WTC11 (cell line): ENCODE measurements around the gene LRRC23.

ENCODE experiments used
- CREB1 ChIP-seq: sonication (generic); formaldehyde crosslinking; IDR thresholded peaks from 2 replicates; pipeline ENCODE4 v1.8.0; 2023; ENCODE audit warnings: mild to moderate bottlenecking, missing genetic modification reagents
- CTCF ChIP-seq: fragments of 200-600 bp; IDR thresholded peaks from 2 replicates; pipeline ENCODE4 v1.8.0; 2022; ENCODE audit warnings: antibody characterized with exemption
- ESRRA ChIP-seq: sonication (generic); formaldehyde crosslinking; IDR thresholded peaks from 2 replicates; pipeline ENCODE4 v1.8.1; 2022; ENCODE audit warnings: mild to moderate bottlenecking, missing genetic modification reagents, borderline replicate concordance
- ETV6 ChIP-seq: sonication (generic); formaldehyde crosslinking; IDR thresholded peaks from 2 replicates; pipeline ENCODE4 v1.8.1; 2022; ENCODE audit warnings: mild to moderate bottlenecking, missing genetic modification reagents
- JAZF1 ChIP-seq: fragments of 250-450 bp; sonication (Bioruptor Pico); IDR thresholded peaks from 2 replicates; pipeline ENCODE4 v1.9.0; 2021; ENCODE audit warnings: moderate library complexity, mild to moderate bottlenecking, inconsistent platforms
- KAT7 ChIP-seq: sonication (generic); formaldehyde crosslinking; IDR thresholded peaks from 2 replicates; pipeline ENCODE4 v1.8.1; 2023; ENCODE audit warnings: missing genetic modification reagents, mild to moderate bottlenecking, borderline replicate concordance
- NR1H2 ChIP-seq: sonication (generic); formaldehyde crosslinking; IDR thresholded peaks from 2 replicates; pipeline ENCODE4 v1.9.0; 2021; ENCODE audit warnings: mild to moderate bottlenecking, moderate library complexity, missing genetic modification reagents
- PRDM15 ChIP-seq: sonication (generic); formaldehyde crosslinking; IDR thresholded peaks from 2 replicates; pipeline ENCODE4 v1.8.0; 2022; ENCODE audit warnings: missing genetic modification reagents
- PRRX2 ChIP-seq: fragments of 250-450 bp; sonication (Bioruptor Pico); IDR thresholded peaks from 2 replicates; pipeline ENCODE4 v1.8.0; 2021; ENCODE audit warnings: mild to moderate bottlenecking
- TCF7 ChIP-seq: sonication (generic); formaldehyde crosslinking; IDR thresholded peaks from 2 replicates; pipeline ENCODE4 v1.8.0; 2022; ENCODE audit warnings: mild to moderate bottlenecking, low read depth, missing genetic modification reagents, moderate library complexity
- USF1 ChIP-seq: sonication (generic); formaldehyde crosslinking; IDR thresholded peaks from 2 replicates; pipeline ENCODE4 v1.8.0; 2022; ENCODE audit warnings: mild to moderate bottlenecking, missing genetic modification reagents
- USF2 ChIP-seq: sonication (generic); formaldehyde crosslinking; IDR thresholded peaks from 2 replicates; pipeline ENCODE4 v1.8.1; 2023; ENCODE audit warnings: mild to moderate bottlenecking, missing genetic modification reagents, moderate library complexity
- ZBTB43 ChIP-seq: sonication (generic); formaldehyde crosslinking; IDR thresholded peaks from 2 replicates; pipeline ENCODE4 v1.8.1; 2023; ENCODE audit warnings: mild to moderate bottlenecking, missing genetic modification reagents
- ZNF232 ChIP-seq: sonication (generic); formaldehyde crosslinking; IDR thresholded peaks from 2 replicates; pipeline ENCODE4 v1.8.0; 2022; ENCODE audit warnings: mild to moderate bottlenecking, missing genetic modification reagents

DNA sequence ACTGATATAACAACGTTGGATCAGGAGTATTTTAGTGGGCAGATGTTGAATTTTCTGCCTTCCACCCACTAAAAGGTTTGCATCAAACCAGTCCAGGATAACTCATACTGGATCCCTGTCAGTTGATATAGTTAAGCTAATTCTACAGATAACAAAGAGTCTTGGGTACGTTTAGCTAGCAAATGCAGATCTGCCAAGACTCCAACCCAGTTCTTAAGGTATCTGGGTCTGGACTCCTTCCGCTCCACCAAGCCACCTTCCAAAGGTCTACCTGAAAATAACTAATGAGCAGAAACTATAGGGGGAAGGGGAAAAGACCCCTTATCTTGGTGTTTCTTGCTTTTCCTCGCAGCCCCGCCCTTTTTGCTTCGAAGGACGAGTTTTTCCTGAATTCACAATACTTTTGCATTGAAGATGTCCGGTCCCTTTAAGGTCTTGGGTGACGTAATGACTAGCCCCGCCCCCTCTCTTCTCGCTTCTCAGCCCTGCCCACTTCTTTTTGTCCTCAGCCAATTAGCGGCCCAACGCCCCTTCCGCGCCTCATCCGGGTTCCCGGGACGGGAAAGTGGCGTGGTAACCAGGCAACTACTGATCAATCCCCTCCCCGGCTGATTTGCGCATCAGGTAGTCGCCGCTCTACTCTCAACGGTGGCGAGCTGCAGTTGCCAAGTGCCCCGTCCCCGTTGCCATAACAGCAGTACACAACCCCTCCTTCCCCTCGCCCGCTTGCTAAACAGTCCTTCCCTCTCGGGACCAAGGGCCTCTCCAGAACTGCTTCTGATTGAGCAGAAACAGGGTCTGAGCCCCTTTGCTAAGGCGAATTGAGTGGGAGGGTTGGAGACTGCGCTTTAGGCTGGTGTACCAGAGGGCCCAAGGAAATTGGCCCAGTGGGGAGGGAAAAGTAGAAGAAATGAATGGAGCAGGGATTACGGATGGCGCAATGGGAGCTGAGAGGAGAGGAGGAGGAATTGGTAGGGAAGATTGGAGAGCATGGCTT lies at the start of gene LRRC23:
- peak; percentile 28; the same call in 1 of the 2 replicates for TF ChIP-seq ETV6 (CRISPR knock-in tag)
- no peak for TF ChIP-seq CTCF
- no peak for TF ChIP-seq ZNF232 (CRISPR knock-in tag)
- TF ChIP-seq ZBTB43 (CRISPR knock-in tag), result no peak
- no peak for TF ChIP-seq CREB1 (CRISPR knock-in tag)
- TF ChIP-seq KAT7, result no peak
- TF ChIP-seq NR1H2 (CRISPR knock-in tag), result no peak
- no peak for TF ChIP-seq USF1
- no peak for TF ChIP-seq ESRRA (CRISPR knock-in tag)
- no peak for TF ChIP-seq JAZF1 (CRISPR knock-in tag)
- no peak for TF ChIP-seq USF2
- no peak for TF ChIP-seq TCF7 (CRISPR knock-in tag)
- no peak for TF ChIP-seq PRDM15 (CRISPR knock-in tag)
- TF ChIP-seq PRRX2, result no peak
